IPS DF 4.7 (cell line): Measurements from ENCODE around the gene MAD1L1.
"Not testable (repeated sequence)": the region's sequence is repeated elsewhere in the genome, so short reads cannot be mapped to it uniquely, and the experiment has no call there.

Experiments used
- DNase-seq: peaks from one replicate; pipeline ENCODE4 v3.0.0-alpha.2; 2013; ENCODE audit warnings: low spot score; ENCODE audit errors: extremely low read depth

Gene MAD1L1

DNA sequence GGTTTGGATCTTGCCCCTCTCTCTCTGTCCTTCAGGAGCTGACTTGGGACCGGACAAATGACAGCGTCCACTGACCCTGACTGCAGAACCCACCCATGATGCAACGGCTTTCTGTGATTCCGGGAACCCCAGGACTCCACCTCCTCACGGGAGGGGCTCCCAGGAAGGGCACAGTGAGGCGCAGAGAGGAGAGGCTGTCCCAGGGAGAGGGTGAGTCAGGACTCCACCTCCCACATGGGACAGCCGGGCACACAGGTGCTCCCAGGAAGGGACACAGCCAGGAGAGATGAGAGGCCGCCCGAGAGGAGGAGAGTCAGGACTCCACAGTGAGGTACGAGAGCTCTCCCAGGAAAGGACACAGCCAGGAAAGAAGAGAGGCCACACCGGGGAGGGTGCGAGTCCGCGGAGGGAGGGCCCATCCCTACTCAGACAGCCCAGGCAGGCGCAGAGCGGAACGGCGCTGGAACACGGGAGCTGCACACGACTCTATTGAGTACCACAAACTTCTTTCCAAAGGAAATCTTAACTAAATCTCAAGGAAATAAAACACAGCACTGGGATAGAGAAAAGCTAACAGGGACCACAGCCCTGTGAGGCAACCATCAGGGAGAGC, 162.5 kb downstream of the MAD1L1 start:
- no peak for DNase-seq

DNA sequence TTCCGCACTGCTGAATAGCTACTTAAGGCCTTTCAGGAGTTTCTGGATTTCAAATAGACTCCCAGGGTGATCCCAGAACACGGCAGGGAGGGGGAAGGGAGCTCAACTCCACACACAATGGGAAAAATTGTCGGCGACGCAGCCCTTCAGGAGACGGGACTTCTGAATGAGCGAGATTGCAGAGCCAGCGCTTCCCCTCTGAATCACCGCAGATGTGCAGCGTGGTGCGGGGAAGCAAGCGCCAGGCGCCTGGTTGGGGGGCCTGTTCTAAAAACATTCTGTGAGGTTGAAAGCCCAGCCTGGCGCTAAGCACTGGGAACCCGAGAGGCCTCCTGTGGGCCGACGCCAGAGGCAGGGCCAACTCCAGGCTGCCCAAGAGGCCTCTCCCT, 163.3 kb downstream of the MAD1L1 start:
- DNase-seq = no peak

DNA sequence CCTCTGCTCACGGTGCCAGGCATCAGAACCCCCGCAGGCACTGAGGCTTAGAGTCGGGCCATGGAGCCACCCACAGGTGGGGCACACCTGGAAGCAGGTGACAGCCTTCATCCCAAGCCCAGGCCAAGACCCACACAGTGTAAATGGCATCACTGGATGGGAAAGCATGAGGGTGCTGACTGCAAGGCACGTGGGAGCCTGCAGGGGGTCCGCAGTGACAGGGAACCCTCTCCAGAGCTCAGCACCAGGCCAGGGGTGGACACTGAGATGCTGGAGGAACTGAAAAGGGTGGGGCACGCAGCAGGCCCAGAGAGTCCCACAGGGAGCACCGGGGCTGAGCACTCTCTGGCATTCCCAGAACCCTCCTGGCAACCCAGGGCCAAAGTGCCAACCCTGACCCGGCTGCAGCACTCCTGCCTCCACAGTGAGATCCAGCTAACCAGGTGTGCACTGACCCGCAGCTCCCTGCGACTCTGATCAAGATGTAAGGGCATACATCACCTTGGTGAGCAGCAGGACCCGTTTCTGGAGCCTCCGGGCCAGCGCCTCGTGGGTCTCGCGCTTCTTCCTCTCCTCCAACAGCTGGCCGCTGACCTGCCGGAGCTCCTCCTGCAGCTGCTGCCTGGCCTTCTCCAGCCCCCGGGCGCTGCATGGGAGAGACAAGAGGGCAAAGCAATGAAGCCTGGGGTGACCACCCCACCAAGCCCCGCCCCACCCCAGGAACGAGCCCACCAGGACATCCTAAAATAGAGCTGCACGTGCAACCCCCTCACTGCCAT, 163.9 kb downstream of the MAD1L1 start:
- DNase-seq = no peak

DNA sequence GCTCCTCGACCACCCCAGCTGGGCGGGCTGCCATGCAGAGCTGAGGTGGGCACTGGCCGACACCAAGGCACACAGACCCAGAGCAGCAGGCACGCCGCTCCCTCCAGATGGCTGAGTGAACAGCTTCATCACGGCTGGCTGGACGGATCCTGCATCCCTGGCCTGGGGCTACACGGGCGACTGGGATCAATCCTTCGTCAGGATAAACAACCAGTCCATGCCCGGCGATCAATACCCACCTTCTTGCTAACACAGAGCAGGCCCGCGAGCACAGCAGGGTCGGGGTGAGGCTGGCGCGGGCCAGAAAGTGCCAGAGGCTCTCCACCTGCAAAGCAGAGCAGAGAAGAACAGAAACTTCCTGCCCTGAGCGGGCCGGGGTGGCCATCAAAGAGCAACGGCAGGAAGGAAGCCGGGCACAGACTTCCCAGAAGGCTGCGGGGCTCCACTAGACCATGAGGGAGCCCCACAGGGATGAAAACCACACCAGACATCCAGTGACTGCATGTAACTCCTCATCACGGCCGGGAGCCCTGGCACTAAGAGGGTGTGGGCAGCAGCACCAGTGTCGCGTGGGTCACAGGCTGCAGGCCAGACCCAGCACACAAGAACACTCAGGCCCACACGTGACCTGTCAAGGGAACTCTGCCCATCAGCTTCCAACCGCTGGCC, 166.4 kb downstream of the MAD1L1 start:
- DNase-seq = no peak

DNA sequence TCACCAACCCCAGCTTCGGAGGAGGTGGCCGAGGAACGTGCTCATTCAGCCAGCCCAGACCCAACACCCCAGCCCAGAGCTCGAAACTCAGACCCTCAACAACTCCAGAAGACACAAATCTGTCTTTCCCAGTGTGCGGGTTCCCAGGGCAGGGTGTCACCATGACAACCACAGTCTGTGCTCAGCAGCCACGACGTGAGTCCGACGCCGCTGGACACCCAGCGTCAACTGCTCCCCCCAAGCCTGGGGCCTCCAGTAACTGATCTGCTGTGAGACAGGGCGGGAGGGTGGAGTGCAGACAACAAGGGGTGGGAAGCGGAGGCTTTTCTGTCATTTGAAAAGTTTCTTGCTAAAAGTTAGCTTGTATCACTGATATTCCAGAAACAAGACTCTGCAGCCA, 167.2 kb downstream of the MAD1L1 start:
- no peak for DNase-seq

DNA sequence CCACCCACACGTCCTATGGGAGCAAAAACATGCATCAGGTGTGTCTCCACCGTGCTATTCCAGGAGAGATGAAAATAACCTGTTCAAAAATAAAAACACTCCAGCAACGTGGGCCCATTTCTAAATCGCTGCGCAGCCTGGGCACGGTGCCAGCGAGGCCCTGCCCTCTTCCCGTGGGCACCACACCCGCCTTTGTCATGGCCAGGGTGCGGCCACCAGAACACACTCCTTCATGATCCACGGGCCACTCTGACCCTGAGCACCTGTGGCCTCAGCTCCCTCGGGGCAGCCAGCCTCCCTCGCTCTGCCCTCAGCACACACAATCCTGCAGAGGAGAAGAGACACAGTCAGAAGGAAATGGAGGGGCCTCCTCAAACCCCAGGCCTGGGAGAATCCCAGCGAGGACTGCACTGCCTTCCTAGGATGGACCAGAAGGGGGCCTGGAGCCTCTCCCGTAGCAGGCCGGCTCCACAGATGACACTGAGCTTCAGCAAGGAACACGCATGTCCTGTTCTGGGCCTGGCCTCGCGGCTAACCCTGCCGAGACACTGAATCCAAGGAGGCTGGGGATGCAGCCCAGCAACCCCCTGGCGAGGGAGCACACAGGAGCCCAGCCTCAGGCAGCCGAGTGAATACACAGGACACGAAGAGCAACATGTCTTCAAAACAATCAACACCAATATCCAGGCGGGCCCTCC, 169.0 kb downstream of the MAD1L1 start:
- no peak for DNase-seq

DNA sequence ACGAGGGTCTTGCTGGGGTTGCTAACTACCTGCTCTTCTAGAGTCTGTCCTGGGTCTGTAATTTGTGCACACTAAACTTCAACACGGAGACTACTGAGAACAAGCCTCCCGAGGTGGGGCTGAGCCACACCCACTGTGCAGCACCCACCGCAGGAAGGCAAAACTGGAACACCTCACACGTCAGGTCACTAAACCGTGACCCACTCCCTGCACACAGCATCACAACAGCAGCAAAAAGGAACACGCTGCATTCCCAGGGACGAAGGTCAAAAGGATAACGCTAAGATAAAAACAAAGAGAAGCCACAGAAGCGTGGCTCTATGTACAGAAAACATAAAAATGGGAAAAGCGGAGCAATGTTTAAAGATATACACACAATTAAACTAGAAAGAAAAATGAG, 170.1 kb downstream of the MAD1L1 start:
- DNase-seq = no peak

DNA sequence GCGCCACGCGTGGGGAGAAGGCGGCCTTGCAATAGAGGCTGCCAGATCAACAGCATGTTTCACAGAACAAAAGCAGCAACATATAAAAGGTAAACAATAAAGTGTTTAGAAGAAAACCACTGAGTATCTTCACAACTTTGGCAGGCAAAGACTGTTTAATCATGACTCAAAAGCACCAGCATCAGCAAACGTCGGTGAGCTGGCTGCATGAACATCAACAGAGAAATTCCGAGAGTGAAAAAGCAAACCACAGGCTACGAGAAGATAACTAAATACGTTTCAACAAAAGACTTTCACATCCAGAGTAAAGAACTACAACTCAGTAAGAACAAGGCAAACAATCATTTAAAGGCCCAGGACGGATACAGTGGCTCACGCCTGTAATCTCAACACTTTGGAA, 172.0 kb downstream of the MAD1L1 start:
- DNase-seq = no peak

DNA sequence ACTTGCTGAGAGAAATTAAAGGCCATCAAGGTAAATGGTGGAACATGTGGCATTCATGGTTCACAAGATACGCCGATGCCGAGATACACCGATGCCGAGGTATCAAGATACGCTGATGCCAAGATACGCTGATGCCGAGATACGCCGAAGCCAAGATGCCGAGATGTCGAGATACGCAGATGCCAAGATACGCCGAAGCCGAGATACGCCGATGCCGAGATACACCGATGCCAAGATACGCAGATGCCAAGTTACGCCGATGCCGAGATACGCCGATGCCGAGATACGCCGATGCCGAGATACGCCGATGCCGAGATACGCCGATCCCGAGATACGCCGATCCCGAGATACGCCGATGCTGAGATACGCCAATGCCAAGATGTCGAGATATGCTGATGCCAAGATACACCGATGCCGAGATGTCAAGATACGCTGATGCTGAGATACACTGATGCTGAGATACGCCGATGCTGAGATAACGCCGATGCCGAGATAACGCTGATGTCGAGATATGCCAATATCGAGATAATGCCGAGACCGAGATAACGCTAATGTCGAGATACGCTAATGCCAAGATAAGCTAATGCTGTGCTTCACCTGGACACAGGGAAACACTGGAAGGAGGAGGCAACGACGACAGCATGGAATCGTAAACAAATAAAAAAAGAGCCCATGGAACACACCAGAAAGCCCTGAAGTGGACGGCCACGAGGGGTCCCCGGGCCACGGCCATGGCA, 172.6 kb downstream of the MAD1L1 start:
- DNase-seq = no peak

DNA sequence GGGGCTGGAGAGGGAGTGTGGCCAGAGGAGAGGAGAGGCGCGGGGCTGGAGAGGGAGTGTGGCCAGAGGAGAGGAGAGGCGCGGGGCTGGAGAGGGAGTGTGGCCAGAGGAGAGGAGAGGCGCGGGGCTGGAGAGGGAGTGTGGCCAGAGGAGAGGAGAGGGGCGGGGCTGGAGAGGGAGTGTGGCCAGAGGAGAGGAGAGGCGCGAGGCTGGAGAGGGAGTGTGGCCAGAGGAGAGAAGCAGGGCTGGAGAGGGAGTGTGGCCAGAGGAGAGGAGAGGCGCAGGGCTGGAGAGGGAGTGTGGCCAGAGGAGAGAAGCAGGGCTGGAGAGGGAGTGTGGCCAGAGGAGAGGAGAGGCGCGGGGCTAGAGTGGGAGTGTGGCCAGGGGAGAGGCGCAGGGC, 174.5 kb downstream of the MAD1L1 start:
- not testable (repeated sequence) for DNase-seq

DNA sequence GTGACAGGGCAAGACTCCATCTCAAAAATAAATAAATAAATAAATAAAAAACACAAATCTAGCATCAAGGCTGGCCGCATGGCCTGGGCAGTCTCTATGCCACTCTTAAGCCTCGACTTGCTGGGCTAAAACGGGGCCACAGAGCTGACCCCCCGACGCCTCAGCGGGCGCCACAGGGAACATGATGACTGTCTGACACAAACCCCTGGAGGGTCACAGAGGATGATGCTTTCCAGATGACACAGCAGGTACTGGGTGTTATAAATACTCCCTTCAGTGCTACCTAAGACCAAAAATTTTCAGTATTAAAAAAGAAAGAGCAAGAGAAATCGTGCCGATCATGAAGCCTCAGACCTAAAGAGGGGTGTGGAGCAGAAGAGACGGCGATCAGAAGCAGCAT, 176.8 kb downstream of the MAD1L1 start:
- DNase-seq = no peak

DNA sequence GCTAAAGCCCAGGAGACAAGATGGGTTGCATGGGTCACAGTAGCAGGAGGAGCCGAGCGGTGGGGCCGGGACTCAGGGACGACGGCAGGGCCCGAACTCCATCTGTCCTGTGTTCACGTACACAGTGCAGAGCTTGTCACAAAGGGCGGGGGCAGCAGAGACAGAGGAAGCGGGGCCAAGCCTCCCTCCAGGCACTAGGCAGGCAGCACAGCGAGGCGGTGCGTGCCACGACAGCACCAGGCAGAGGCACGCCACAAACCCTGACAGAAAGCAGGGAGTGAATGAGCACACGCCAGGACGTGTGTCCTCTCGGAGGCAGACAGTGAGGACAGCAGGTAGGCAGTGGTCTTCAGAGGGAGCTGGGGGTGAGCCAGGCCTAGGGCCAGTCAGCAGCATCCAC, 177.8 kb downstream of the MAD1L1 start:
- no peak for DNase-seq

DNA sequence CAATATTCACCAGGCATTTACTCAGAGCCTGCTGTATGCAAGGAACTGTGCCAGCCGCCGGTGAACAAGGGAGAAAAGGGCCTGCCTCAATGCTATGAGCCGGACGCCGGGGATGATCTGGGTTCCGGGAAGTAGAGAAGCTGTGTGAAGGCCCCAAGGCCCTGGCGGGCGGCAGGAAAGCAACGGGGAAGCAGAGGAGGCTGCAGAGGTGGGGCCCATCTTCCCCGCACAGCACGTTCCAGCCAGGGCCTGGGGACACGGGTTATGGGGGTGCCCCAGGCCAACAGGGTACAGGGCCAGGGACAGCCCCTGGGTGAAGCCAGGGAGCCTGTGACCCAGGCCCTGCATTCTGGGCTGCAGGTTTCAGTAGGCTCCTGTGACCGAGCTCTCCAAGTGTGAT, 179.3 kb downstream of the MAD1L1 start:
- no peak for DNase-seq

DNA sequence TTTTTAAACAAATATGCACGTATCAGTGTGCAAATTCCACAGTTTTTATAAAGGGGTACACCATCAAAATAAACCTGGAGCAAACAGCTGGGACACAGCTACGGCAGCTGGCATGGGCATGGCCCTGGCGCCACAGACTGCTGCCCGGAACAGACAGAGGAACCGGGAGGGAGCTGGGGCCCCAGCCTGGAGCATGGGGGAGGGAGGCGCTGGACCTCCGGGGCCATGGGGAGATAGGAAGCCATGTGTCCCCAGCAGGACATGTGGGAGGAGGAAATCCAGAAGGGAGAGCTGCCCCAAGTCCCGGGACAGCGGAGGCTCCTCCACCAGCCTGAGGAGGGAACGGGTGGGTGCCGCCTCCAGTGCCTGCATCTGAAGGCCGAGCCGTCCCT, 180.1 kb downstream of the MAD1L1 start:
- DNase-seq = no peak

DNA sequence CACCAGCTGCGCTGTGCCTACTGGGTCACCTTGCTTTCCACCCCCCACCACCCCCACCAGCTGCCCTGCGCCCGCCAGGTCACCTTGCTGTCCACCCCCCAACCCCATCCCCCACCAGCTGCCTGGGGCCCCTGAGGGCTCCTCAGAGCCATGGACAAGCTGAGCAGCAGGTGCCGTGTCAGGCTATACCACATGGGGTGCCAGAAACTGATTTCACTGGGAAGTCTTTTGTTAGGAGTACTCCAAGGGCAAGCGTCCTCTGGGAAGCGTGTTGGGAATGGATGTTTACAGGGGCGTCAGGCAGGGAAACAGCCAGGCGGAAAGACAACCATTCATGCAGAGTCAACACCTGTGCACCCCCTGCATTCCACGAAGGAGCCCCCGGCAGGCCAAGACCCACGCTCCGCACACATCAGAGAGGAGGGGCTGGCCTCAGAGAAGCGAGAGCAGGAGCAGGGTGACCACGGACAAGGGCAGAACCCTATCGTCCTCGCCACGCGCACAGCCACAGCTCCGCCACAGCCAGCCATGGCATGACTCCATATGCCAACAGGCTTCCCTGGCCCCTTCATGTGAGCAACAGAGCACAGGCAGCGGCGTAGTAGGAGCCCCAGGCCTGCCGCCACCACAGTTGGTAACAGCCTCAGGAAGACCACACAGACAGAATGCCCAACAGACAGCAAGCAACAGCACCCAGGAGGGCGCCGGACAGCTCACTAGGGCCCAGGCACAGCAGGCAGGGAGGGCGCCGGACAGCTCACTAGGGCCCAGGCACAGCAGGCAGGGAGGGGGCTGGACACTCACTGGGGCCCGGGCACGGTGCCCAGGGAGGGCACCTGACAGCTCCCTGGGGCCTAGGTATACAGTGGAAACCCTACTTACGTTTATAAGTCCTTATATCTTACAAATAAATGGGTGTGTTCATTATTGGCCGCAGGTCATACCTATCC, 180.8 kb downstream of the MAD1L1 start:
- DNase-seq = no peak

DNA sequence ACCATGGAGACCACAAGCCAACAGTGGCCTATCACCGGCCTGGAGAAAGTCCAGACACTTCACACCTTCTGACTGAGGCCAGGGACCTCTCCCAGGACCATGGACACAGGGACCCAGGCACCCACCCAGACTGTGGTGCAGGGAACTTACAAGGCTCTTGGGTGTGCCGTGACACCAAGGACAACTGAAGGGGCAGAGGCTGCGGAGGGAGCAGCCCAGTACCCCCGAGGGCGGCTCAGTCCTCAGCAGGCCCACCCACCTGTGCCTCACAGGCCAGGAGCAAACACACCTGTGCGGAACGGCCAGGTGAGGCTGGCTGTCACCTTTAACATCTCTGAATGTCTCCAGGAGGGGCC, 182.3 kb downstream of the MAD1L1 start:
- no peak for DNase-seq

DNA sequence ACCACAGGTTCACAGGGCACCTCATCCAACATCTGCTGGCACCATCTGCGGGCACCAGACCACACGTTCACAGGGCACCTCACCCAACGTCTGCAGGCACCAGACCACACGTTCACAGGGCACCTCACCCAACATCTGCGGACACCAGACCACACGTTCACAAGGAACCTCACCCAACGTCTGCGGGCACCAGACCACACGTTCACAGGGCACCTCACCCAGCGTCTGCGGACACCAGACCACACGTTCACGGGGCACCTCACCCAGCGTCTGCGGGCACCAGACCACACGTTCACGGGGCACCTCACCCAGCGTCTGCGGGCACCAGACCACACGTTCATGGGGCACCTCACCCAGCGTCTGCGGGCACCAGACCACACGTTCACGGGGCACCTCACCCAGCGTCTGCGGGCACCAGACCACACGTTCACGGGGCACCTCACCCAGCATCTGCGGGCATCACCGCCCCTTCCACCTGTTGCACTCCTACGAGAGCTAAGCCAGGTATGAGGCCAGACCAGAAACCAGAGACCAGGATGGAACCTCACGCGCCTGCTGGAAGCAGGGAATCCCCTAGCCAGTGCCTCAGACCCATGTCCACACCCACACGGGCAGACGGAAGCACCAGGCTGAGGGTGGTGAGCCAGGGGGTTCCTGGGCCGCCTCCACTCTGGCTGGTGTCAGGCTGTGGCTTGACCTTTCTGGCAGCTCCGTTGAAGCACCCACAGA, 182.8 kb downstream of the MAD1L1 start:
- no peak for DNase-seq

DNA sequence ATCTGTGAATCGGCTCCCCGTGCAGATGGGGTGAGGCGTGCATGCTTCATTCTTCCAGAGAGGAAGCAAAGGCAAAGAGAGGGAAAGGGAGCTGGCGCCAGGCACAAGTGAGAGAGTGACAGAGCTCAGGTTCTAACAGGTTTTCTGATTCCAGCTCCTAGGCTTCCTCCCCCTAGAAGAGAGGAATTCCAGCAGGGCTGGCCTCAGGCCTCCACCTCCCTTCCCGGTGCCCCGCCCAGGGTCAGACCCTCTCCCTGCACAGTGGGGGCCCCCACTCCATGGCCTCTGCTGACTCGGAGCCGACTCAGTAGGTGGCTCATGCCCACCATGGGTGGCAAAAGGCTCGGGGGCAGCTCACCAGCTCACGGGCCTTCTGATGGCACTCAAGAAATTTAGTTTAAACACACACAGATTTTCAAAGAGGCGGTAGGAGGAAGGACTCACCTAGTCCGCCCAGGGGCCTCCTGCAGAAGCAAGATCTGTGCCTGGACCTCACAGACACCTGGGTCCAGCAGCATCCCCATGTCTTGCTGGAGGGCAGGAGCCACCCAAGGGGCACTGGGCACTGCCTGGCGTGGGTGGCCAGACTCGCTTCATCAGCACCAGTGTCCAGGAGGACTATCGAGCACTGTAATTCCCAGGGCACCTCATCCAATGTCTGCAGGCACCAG, 183.5 kb downstream of the MAD1L1 start:
- no peak for DNase-seq

DNA sequence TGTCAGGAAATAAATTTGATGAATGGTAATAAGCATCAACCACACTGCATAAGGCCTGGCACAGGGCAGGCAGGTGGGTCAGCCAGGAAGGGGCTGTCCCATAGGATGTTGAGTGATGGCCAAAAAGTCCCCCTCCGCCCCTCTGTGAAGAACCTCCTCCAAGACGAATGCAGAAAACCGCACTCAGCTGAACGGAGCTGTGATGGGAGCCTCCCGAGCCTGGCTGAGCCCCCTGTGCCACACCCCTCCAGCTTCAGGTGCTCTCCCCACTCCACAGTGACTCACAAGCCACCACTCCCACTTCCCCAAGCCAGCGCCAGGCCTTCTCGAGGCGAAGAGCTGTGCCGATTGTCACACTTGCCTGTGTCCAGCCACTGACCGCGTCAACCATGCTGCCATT, 184.2 kb downstream of the MAD1L1 start:
- DNase-seq = no peak
